Neural cell (in vitro differentiated cells): Measurements from ENCODE around the gene GABBR2.

Experiments
- EZH2 ChIP-seq: fragments of 200-600, 300-800 bp; shearing (Covaris generic), sonication (generic); IDR thresholded peaks from 2 replicates; pipeline ENCODE4 v1.6.1; 2014; ENCODE audit warnings: antibody characterized with exemption, low read length, borderline replicate concordance, mild to moderate bottlenecking; ENCODE audit not compliant: insufficient read depth, poor library complexity, severe bottlenecking
- MXI1 ChIP-seq: fragments of 450-650 bp; conservative IDR thresholded peaks from 2 replicates; pipeline ENCODE4 v1.6.1; 2014; ENCODE audit warnings: antibody characterized with exemption, mild to moderate bottlenecking; ENCODE audit not compliant: poor library complexity, severe bottlenecking
- POLR2AphosphoS5 ChIP-seq: IDR thresholded peaks from 2 replicates; pipeline ENCODE4 v1.6.1; 2012
- RAD21 ChIP-seq: fragments of 450-650 bp; conservative IDR thresholded peaks from 2 replicates; pipeline ENCODE4 v1.6.1; 2014; ENCODE audit warnings: antibody characterized with exemption, mild to moderate bottlenecking, moderate library complexity
- TF ChIP-seq, protein P1 (sequence below): fragments of 450-650 bp; IDR thresholded peaks from 2 replicates; pipeline ENCODE4 v1.5.1; 2014; ENCODE audit warnings: antibody characterized with exemption, mild to moderate bottlenecking, moderate library complexity; ENCODE audit not compliant: poor library complexity, severe bottlenecking

DNA sequence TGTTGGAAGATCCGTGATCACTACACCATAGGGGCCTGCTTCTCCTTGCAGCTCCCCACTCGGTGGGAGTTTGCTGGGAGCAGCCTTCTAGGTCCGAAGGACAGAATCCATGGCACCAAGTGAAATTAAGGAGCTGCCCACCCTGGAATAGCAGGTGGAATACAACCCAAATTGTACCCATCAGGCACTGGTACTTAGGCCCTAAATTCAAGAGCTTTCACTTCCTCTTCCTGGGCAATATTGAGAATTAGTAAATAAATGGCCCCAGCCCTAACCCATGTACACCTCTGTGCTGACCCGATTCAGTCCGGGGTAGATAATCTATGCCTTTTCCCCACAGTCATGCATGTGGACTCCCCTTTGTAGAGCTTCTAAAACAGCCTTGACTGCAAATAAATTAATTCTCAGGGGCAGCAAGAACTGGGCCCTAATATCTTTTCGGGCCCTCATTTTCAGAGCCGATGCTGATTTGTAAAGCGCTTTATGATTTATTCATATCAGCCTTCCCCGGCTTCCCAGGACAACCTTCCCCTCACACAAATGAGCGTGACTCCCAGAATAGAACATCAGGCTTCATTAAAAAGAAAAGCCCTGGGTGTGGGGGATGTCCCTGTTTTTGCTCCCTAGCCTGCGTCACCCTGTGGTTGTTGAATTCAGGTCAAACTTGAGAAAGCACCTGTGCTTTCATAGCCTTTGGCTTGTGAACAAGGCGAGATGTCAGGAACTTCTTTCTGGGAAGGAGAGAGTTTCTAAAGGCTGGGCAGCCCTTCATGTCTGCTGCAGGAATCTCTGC, 327.2 kb downstream of the GABBR2 start:
- no peak for TF ChIP-seq RAD21
- TF ChIP-seq, protein P1, sequence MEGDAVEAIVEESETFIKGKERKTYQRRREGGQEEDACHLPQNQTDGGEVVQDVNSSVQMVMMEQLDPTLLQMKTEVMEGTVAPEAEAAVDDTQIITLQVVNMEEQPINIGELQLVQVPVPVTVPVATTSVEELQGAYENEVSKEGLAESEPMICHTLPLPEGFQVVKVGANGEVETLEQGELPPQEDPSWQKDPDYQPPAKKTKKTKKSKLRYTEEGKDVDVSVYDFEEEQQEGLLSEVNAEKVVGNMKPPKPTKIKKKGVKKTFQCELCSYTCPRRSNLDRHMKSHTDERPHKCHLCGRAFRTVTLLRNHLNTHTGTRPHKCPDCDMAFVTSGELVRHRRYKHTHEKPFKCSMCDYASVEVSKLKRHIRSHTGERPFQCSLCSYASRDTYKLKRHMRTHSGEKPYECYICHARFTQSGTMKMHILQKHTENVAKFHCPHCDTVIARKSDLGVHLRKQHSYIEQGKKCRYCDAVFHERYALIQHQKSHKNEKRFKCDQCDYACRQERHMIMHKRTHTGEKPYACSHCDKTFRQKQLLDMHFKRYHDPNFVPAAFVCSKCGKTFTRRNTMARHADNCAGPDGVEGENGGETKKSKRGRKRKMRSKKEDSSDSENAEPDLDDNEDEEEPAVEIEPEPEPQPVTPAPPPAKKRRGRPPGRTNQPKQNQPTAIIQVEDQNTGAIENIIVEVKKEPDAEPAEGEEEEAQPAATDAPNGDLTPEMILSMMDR, result no peak
- TF ChIP-seq EZH2, result no peak
- no peak for TF ChIP-seq MXI1
- no peak for TF ChIP-seq POLR2AphosphoS5
